OCI-LY3 (cell line): ENCODE results near the gene TK2.
"Not testable (repeated sequence)": the region's sequence is repeated elsewhere in the genome, so short reads cannot be mapped to it uniquely, and the experiment has no call there.

Experiments used
- H2AFZ ChIP-seq: fragments of 200-600, 300-600 bp; shearing (Covaris generic); 2 replicates; pipeline ENCODE4 v1.6.0; 2014; ENCODE audit warnings: antibody characterized with exemption, low read depth, low read length
- H3K27ac ChIP-seq: fragments of 200-600, 300-600 bp; sonication (generic); 2 replicates; pipeline ENCODE4 v1.5.1; 2014; ENCODE audit warnings: mild to moderate bottlenecking, low read length, moderate library complexity, mixed read lengths
- H3K27me3 ChIP-seq: fragments of 200-600, 300-600 bp; sonication (generic); 2 replicates; pipeline ENCODE4 v1.6.1; 2014; ENCODE audit warnings: low read depth, low read length, mixed read lengths
- H3K36me3 ChIP-seq: fragments of 200-600, 300-600 bp; sonication (generic); replicated peaks from 2 replicates; pipeline ENCODE3; 2014; ENCODE audit warnings: low read depth, low read length, mixed read lengths
- H3K4me1 ChIP-seq: fragments of 300-600, 200-600 bp; sonication (generic); 2 replicates; pipeline ENCODE4 v1.6.1; 2014; ENCODE audit warnings: low read length, mixed read lengths
- H3K4me2 ChIP-seq: fragments of 200-600, 300-600 bp; sonication (generic); 2 replicates; pipeline ENCODE4 v1.6.1; 2014; ENCODE audit warnings: low read length, mixed read lengths
- H3K4me3 ChIP-seq: fragments of 300-600, 200-600 bp; sonication (generic); 2 replicates; pipeline ENCODE4 v1.5.1; 2014; ENCODE audit warnings: antibody characterized with exemption, mild to moderate bottlenecking, low read length, moderate library complexity
- H3K79me2 ChIP-seq: fragments of 300-600, 200-600 bp; shearing (Covaris generic); 2 replicates; pipeline ENCODE4 v1.6.1; 2014; ENCODE audit warnings: mild to moderate bottlenecking, low read length, mixed read lengths
- H3K9ac ChIP-seq: fragments of 300-600, 200-600 bp; shearing (Covaris generic); 2 replicates; pipeline ENCODE4 v1.6.0; 2014; ENCODE audit warnings: mild to moderate bottlenecking, low read length, moderate library complexity
- H3K9me3 ChIP-seq: fragments of 200-600, 300-600 bp; shearing (Covaris generic); 2 replicates; pipeline ENCODE4 v1.6.1; 2014; ENCODE audit warnings: low read length, mixed read lengths; ENCODE audit not compliant: insufficient read depth
- H4K20me1 ChIP-seq: fragments of 200-600, 300-600 bp; sonication (generic); 2 replicates; pipeline ENCODE4 v1.6.1; 2016; ENCODE audit warnings: low read length, mixed read lengths; ENCODE audit not compliant: insufficient read depth
- CTCF ChIP-seq: fragments of 200-600, 300-600 bp; sonication (generic); IDR thresholded peaks from 2 replicates; pipeline ENCODE4 v1.5.1; 2014; ENCODE audit warnings: antibody characterized with exemption, low read length, low read depth
- EZH2phosphoT487 ChIP-seq: fragments of 200-600 bp; shearing (Covaris generic); IDR thresholded peaks from 2 replicates; pipeline ENCODE4 v1.6.1; 2018; ENCODE audit warnings: antibody characterized with exemption, mixed run types, low read depth

The TK2 gene

GRCh38 chr16:66467611-66468010 lies 82.3 kb downstream of the TK2 start:
- Histone ChIP-seq H3K27me3 (peaks cover 16% of the 10 kb centered on the region), H3K4me3 (no peak overlapping the region), H3K9me3 (no peaks in the 10 kb centered on the region), H3K4me1 (no peaks in the 10 kb centered on the region), H3K36me3 (no peaks in the 10 kb centered on the region), H2AFZ (no peak overlapping the region), H3K79me2 (no peaks in the 10 kb centered on the region), H4K20me1 (no peaks in the 10 kb centered on the region), H3K4me2 (no peak overlapping the region), H3K9ac (no peak overlapping the region), H3K27ac (no peak overlapping the region)
- TF ChIP-seq EZH2phosphoT487: no peak
- no peak for TF ChIP-seq CTCF

- not testable (repeated sequence) for H3K27ac ChIP-seq, H3K4me1 ChIP-seq
Observed at GRCh38 chr16:66466636-66467035, 83.3 kb downstream of the TK2 start.

GRCh38 chr16:66465946-66466345 lies 84.0 kb downstream of the TK2 start:
- H3K27ac ChIP-seq, H4K20me1 ChIP-seq, H3K4me2 ChIP-seq: not testable (repeated sequence)

More at GRCh38 chr16:66466636-66467035, 83.3 kb downstream of the TK2 start:
- not testable (repeated sequence) for H3K9me3 ChIP-seq, H3K36me3 ChIP-seq, H3K9ac ChIP-seq, H3K4me2 ChIP-seq, H3K4me3 ChIP-seq, H4K20me1 ChIP-seq, H3K79me2 ChIP-seq, H2AFZ ChIP-seq
- H3K27me3 ChIP-seq: peaks cover 22% of the 10 kb centered on the region

GRCh38 chr16:66462912-66463311 lies 87.0 kb downstream of the TK2 start:
- peaks cover 46% of the 10 kb centered on the region for H3K27me3 ChIP-seq
- no peak overlapping the region for H3K4me2 ChIP-seq
- H3K36me3 ChIP-seq: no peaks in the 10 kb centered on the region
- H3K4me1 ChIP-seq: no peaks in the 10 kb centered on the region
- H3K9me3 ChIP-seq: no peaks in the 10 kb centered on the region
- no peak overlapping the region for H2AFZ ChIP-seq
- no peak overlapping the region for H3K27ac ChIP-seq
- no peaks in the 10 kb centered on the region for H4K20me1 ChIP-seq
- TF ChIP-seq CTCF: no peak
- TF ChIP-seq EZH2phosphoT487: no peak
- no peaks in the 10 kb centered on the region for H3K79me2 ChIP-seq
- H3K9ac ChIP-seq: no peak overlapping the region
- H3K4me3 ChIP-seq: no peak overlapping the region

More at GRCh38 chr16:66465946-66466345, 84.0 kb downstream of the TK2 start:
- H3K4me1 ChIP-seq, H3K4me3 ChIP-seq, H2AFZ ChIP-seq, H3K9ac ChIP-seq, H3K36me3 ChIP-seq, H3K9me3 ChIP-seq, H3K79me2 ChIP-seq: not testable (repeated sequence)
- H3K27me3 ChIP-seq: peaks cover 24% of the 10 kb centered on the region

GRCh38 chr16:66460703-66461102 lies 89.2 kb downstream of the TK2 start:
- peaks cover 56% of the 10 kb centered on the region for H3K27me3 ChIP-seq
- TF ChIP-seq CTCF (no peak), EZH2phosphoT487 (no peak)
- H3K4me2 ChIP-seq: no peak overlapping the region
- no peaks in the 10 kb centered on the region for H3K79me2 ChIP-seq
- H3K9ac ChIP-seq: no peak overlapping the region
- H2AFZ ChIP-seq: no peak overlapping the region
- H3K36me3 ChIP-seq: no peaks in the 10 kb centered on the region
- no peaks in the 10 kb centered on the region for H3K4me1 ChIP-seq
- H4K20me1 ChIP-seq: no peaks in the 10 kb centered on the region
- H3K27ac ChIP-seq: no peak overlapping the region
- H3K9me3 ChIP-seq: no peaks in the 10 kb centered on the region
- H3K4me3 ChIP-seq: no peak overlapping the region
